Cerebellar cortex (tissue), 1 donor: ENCODE data around the gene SLFN11.
"Not testable (repeated sequence)": the region's sequence is repeated elsewhere in the genome, so short reads cannot be mapped to it uniquely, and the experiment has no call there.

ENCODE experiments used
- DNase-seq: peaks from one replicate; pipeline ENCODE4 v3.0.0-alpha.2; 2015; ENCODE audit warnings: low spot score

SLFN11 gene, protein sequence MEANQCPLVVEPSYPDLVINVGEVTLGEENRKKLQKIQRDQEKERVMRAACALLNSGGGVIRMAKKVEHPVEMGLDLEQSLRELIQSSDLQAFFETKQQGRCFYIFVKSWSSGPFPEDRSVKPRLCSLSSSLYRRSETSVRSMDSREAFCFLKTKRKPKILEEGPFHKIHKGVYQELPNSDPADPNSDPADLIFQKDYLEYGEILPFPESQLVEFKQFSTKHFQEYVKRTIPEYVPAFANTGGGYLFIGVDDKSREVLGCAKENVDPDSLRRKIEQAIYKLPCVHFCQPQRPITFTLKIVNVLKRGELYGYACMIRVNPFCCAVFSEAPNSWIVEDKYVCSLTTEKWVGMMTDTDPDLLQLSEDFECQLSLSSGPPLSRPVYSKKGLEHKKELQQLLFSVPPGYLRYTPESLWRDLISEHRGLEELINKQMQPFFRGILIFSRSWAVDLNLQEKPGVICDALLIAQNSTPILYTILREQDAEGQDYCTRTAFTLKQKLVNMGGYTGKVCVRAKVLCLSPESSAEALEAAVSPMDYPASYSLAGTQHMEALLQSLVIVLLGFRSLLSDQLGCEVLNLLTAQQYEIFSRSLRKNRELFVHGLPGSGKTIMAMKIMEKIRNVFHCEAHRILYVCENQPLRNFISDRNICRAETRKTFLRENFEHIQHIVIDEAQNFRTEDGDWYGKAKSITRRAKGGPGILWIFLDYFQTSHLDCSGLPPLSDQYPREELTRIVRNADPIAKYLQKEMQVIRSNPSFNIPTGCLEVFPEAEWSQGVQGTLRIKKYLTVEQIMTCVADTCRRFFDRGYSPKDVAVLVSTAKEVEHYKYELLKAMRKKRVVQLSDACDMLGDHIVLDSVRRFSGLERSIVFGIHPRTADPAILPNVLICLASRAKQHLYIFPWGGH

DNA sequence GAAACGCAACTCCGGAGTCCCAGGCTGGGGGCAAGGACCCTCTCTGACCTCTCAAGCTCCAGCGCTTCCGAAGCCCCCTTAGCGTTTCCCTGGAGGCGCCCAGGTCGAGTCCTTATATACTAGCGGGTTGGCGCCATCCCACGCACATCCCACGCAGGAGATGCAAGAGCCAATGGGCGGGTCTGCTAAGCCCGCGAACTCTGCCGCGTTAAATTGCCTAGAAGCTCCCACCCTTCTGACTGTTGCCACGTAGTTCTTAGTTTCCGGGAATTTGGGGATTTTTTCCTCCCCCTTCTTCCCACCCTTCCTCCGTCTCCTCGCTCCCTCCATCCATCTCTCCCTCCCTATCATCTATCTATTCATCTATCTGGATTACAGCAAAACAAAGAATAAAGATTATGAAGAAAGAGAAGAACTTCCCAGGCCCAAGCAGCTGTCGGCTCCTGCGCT is at the start of gene SLFN11:
TSS of gene SLFN11 (minus strand) at position 88 of the 450 bp plus-strand sequence. CDS start 9,814 bp downstream, outside the sequence.
- DNase-seq = no peak

DNA sequence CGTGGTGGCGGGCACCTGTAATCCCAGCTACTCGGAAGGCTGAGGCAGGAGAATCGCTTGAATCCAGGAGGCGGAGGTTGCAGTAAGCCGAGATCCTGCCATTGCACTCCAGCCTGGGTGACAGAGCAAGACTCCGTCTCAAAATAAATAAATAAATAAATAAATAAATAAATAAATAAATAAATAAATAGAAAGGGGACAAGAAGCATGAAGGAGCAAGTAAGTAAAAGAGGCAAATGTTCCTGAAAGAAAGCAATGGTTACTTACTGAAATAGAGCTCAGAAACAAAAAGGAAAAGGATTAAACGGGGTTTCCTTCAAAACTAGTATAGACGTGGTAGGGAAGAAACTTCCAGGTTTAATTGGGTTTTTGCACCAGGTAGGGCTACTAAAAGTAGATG is 47.6 kb upstream of the SLFN11 start:
- not testable (repeated sequence) for DNase-seq

DNA sequence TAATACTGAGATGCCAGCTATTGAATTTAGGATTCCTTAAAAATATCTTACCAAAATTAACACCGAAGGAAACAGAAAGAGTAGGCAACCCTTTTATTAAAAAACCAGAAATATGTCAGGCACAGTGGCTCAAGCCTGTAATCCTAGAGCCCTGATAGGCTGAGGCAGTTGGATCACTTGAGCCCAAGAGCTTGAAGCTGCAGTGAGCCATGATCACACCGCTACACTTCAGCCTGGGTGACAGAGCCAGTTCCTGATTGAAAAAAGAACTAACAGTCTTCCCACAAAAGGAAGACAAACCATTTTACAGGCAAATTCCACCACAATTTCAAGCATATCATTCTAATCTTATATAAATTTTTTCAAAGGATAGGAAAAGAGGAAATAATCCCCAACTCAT is 43.2 kb upstream of the SLFN11 start:
- no peak for DNase-seq

DNA sequence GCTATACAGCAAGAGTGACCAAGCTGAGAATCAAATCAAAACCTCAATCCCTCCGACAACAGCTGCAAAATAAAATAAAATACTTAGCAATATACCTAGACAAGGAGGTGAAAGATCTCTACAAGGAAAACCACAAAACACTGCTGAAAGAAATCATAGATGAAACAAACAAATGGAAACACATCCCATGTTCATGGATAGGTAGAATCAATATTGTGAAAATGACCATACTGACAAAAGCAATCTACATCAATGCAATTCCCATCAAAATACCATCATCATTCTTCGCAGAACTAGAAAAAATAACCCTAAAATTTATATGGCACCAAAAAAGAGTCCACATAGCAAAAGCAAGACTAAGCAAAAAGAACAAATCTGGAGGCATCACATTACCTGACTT is 41.3 kb upstream of the SLFN11 start:
- not testable (repeated sequence) for DNase-seq

DNA sequence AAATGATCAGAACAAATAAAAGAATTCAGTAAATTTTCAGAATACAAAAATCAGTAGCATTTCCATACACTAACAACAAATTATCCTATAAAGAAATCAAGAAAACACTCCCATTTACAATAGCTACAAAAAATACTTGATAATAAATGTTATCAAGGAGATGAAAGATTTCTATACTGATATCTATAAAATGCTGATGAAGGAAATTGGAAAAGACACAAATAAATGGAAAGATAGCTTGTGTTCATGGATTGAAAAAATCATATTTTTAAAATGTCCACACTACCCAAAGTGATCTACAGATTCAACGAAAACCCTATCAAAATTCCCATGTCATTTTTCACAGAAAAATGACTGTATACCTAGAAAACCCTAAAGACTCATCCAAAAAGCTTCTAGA is 40.8 kb upstream of the SLFN11 start:
- no peak for DNase-seq

DNA sequence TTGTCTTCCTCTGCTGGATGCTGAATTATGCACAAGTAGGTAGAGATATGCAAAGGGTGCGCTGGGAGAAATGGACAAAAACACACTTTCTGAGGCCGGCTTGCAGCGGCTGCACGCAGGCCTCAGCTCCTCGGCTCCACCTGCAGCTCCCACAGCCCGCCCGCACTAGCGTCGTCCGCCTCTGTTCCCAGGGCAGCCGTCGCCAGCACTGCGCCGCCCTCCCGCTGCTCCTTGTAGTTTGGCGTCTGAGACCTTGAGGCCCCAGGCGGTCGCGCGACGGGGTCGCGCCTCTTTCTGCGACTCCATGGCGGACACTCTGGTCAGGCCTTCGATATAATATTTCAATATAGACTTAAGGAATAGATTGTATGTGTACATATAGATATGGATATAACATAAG is 34.1 kb upstream of the SLFN11 start:
- DNase-seq = no peak

DNA sequence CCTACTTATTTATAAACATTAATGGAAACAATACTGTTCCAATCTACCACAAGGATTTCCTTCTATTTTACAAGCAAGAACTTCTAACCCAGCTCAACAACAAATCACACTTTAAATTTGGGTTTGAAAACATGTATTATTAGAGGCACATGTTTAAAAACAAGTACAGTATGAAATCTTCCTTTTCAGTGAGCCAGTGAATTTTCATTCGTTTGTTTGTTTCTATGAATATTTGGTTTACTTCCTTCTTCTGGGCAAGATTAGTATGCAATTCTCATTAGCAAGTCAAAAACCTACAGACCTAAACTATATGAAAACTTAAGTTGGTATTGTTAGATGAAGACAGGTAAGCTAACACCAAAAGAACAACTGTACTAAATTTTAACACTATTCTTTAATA is 33.1 kb upstream of the SLFN11 start:
- no peak for DNase-seq

DNA sequence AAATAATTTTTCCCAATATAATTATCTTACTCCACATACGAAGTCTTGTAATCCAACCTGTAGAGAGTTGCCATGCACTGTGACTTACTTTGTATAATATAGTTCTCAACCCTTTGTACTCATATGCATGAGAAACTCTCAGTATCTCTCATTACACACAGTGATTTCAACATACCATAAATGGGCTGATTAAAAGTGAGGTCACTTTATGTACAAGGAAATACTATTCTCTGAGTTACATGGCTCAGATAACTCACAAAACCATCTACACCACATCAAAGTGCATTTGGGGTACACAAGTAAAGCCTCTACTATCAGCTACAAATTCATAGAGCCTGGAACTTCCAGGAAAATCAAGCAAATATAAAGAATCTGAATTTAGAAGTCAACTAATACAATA is 30.9 kb upstream of the SLFN11 start:
- no peak for DNase-seq

DNA sequence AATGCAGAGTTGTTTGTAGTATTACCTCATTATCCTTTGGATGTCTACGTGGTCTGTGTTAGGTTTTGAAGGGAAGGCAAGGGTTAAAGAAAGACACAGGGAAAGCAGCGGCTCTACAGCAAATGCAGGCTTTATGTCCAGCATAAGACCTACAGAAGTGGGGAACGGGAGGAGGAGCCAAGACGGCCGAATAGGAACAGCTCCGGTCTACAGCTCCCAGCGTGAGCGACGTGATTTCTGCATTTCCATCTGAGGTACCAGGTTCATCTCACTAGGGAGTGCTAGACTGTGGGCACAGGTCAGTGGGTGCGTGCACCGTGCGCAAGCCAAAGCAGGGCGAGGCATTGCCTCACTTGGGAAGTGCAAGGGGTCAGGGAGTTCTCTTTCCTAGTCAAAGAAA is 20.4 kb upstream of the SLFN11 start:
- not testable (repeated sequence) for DNase-seq

DNA sequence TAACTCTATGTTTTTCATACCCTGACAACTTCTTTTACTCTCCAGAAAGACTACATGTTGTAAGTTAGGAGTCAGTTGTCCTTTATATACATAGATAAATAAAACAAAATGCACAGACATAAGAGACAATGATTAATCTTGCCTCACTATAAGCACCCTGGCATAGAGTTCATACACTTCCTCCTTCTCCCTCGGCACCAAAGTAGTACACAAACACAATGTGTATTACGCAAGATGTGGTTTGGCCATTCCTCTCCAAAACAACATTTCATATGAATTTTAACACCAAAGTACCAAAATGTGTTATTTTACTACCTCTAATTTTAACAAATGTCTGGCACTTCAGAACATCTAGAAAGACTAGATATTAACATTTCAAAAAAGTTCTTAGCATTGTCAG is 17.2 kb upstream of the SLFN11 start:
- DNase-seq = no peak

DNA sequence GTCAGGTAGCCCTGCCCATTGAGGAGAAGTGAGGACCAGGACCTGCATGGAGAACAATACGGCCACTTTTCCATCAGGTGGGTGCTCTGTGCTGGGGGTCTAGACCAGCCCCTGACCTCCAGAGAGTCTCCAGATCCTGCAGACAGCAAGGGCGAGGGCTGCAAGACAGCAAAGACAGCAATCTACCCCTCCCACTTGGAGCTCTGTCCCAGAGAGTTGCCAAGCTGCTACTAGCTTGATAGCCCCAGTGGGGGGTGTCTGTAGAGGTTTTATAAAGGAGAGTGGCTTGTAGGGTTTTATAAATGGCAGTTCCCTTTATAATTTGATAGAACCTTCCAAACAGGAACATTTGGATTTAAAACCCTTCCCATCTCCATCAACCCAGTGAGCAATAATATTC is 16.7 kb upstream of the SLFN11 start:
- no peak for DNase-seq

DNA sequence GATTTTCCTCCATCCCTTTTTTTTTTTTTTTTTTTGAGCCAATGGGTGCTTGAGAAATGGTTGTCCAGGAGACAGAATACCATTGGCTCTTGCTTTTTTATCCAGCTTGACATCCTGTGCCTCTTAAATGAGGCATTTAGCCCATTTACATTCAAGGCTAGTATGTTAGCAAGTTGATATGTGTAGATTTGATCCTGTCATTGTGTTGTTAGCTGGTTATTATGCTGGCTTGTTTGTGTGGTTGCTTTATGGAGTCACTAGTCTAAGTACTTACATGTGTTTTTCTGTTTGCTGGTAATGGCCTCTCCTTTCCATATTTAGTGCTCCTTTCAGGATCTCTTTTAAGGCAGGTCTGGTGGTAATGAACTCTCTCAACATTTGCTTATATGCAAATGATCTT is 14.1 kb upstream of the SLFN11 start:
- no peak for DNase-seq

DNA sequence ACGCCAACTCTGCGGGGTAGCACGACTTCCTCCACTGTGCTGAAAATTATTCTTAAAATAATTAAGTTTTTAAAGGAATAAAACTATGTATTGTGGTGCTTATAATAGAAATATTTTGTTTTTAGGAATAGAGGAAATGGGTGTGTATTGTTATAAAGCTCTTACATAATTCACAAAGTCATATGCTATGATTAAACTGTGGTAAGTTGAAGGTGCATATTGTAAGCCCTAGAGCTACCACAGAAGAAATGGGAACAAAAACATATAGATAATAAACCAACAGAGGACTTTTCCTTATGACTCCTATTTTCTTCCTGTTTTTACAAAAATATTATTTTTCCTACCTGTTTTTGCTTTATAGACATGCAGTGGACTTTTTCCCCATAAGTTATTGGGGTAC is 4.3 kb upstream of the SLFN11 start:
- DNase-seq = no peak

DNA sequence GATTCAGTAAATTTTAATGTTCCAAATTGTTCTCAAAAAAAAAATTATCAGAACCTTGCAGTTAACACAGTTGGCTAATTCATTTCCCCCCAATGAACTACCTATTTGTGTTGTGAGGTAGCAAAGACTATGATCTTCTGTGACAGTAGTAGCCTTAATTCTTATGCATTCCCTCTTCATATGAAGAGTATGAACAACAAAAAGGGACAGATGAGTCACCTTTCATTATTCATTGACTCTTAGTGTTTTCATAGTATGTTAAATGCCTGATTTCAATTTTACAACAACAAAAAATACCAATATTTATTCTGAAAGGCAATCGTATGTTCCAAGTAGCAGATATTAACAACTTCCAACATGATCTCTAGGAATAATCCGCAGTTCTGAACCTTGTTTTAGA is 3.6 kb upstream of the SLFN11 start:
- no peak for DNase-seq

DNA sequence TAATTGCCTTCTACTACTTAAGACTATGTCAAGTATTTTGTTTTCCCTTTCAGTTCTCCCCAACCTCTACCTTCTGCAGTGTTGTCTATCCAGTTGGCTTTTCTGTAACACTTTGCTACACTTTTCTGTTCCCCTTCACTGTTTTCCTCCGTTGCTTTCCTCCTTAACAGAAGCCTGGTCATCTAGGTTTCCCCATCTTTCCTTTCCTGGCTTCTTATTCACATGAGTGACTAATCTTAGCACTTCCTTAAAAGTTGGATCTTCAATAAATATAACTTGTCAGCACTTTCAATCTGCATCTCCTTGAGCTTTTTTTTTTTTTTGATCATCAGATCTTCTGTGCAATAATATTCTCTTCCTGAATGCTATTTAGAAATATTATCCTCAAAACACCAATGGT is 2.8 kb upstream of the SLFN11 start:
- DNase-seq = no peak

DNA sequence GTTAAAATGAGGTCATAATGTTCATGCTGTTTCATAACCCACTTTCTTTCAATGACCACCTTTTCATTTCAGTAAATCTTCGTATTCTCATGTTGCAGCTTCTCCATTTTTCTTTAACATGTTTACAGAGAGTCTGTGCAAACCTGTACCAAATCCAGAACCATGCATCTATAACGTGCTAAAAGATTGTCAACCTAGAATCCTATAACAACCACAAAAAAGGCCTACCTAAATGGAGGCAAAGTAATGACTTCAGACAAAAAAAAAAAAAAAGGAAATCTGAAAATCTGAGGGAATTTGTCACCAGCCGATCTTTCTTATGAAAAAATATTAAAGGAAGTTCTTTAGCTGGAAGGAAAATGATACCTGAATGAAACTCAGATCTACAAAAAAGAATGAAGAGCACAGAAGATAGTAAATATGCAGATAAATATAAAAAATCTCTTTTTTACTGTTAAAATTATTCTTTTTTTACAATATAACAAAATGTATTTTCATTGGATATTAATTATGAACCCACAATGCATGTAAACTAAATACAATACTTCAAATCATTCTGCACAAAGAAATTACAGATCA is 1.4 kb upstream of the SLFN11 start:
- no peak for DNase-seq

DNA sequence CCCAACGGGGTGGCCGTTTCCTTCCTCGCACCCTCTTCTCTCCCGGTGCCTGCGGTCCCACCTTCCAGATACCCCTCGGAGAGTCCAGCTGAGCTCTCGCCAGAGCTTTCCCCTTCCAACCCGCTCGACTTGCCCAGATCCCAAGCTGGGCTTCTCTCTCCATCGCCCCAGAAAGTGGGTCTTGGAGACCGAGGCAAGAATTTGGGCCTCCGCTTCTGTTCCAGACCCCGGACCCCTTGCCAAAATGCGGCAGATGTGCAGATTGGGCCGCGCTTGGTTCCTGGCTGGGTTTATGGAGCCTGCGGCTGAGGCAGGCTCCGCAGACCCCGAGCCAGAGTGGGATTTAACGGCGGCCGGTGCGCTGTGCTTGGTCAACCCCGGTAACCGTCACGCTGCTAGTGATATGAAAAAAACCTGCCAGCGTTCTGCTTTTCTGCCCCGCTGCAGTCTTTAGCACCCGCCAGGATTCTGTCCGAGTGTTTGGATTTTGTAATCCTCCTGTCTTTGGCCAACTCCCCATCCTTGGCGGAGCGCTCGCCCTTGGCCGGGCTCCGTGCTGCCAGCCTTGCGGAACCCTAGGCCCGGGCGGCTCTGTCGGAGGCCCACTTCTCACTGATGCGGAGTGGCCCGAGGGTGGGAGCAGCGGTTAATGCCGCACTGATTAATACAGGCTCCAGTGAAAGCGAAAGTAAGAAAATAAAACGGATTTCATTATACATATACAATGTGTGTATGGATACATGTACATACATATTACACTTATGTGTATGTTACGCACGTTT is 754 bp upstream of the SLFN11 start:
- DNase-seq = no peak

DNA sequence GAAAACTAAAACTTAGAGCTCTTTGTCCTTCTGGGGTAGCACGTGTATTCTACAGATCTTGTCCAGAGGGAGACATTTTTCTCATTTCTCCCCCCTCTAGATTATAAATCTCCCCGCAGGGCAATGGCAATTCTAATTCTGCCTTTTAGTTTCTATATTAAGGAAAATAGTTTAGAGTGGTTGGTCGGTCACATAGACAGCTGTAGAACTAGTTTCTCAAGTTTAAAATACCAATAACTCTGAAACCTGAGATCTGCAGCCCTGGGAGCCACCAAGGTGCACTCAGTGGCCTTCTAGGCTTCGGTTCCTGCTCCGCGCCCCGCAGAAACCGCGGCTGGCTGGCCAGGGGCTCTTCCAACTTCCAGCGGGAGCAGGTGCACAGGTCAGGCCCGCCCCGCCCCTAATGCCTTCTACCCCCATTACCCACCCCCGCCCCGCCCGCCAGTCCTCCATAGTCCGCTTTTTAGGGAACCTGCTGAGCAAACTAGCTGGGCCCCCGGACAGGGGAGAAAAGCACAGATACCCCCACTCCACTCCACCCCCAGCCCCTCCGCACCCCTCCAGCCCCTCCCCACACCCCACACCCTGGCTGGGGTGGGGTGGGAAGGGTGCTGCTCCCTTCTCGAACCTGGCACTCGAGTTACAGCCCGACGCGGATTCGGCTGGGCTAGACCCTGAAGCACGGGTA is 431 bp downstream of the SLFN11 start:
- DNase-seq = no peak

DNA sequence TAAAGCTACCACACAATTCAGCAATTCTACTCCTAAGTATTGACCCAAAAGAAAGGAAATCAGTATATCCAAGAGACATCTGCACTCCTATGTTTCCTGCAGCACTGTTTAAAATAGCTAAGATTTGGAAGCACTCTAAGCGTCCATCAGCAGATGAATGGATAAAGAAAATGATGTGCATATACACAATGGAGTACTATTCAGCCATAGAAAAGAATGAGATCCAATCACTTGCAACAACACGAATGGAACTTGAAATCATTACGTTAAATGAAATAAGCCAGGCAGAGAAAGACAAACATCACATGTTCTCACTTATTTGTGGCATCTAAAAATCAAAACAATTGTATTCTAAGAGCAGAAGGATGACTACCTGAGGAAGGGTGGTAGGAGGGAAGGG is 1.5 kb downstream of the SLFN11 start:
- no peak for DNase-seq

DNA sequence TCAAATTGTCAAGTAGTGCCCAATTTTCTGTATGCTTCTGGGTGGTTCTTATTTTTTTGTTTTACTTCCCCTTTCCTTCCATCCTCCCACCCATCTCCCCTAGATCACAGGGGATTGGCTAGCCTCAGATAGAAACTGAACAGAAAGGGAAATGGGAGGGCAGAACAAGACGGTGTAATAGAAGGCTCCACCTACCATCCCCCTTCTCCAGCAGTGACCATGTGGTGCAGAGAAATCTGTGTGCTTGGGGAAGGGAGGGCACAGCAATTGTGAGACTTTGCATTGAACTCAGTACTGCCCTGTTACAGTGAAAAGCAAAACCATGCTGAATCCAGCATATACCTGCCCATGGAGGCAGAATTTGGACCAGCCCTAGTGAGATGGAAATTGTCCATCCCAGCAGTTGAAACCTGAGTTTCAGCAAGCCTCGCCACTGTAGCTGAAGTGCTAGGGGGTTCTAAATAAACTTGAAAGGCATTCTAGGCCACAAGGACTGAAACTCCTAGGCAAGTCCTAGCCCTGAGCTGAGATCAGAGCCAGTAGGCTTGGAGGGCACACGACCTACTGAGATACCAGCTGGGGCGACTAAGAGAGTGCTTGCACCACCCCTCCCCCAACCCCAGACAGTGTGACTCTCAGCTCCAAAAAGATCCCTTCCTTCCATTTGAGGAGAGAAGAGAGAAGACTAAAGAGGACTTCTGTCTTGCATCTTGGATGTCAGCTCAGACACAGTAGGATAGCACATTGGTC is 5.2 kb downstream of the SLFN11 start:
- DNase-seq = no peak

DNA sequence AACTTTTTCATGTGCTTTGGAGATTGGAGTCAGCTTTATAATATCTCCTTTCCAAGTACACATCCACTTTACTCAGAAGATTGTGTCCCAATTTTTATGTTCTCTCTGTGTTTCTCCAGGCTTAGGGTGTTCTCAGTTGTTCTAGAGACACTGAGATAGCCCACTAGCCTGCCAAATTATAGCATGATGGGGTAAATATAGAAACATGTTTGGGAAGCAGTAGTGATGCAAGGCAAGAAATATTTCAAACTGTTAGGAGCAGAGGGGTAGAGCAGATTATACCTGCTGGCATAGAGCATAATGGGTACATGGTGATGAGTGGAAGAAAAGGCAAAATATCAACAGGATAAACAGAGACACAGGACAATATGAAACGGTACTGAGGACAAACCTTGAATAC is 12.4 kb downstream of the SLFN11 start:
- DNase-seq = no peak
